ENCODE data around the gene SSB. TPM values are rescaled to one million over a fixed set of nuclear protein-coding genes. Genes with fewer than 3 reads are reported as not detected.
"Not testable (repeated sequence)": the region's sequence is repeated elsewhere in the genome, so short reads cannot be mapped to it uniquely, and the experiment has no call there.

SSB gene
- total and polyA plus RNA-seq, 4 donors = 29.9 to 61.4 (median 42.2) TPM

- Histone ChIP-seq H3K4me3 (ENCODE audit: low read depth in 1 of 3, low read length in 3 of 3) (no peak overlapping the region), H3K9me3 (ENCODE audit: control insufficient read depth in 4 of 4, low read length in 3 of 4) (no peaks in the 10 kb centered on the region), H3K36me3 (ENCODE audit: control insufficient read depth in 4 of 4, insufficient read depth in 3 of 4, low read depth in 1 of 4, low read length in 3 of 4) (no peaks in the 10 kb centered on the region), H3K27me3 (ENCODE audit: control insufficient read depth in 4 of 4, insufficient read depth in 4 of 4, low read length in 3 of 4) (no peaks in the 10 kb centered on the region), H3K4me1 (ENCODE audit: control insufficient read depth in 4 of 4, insufficient read depth in 4 of 4, low read length in 3 of 4) (peaks cover 1 to 14% (median 10%) of the 10 kb centered on the region in 4 donors), H3K9ac (ENCODE audit: low read depth in 1 of 2, low read length in 2 of 2) (no peak overlapping the region), H3K27ac (ENCODE audit: low read depth in 1 of 2, low read length in 2 of 2) (no peak overlapping the region)
- no peak for DNase-seq (ENCODE audit: low spot score)
- no peak for TF ChIP-seq RXRA (IDR thresholded peaks at IDR 0.05)
- no peak for TF ChIP-seq REST (IDR thresholded peaks at IDR 0.05)
- no peak for TF ChIP-seq ZBTB33 (IDR thresholded peaks at IDR 0.05)
- TF ChIP-seq SP1 (IDR thresholded peaks at IDR 0.05) = no peak
- TF ChIP-seq FOXA1 (IDR thresholded peaks at IDR 0.05) = no peak
- no peak for TF ChIP-seq HNF4A (conservative IDR thresholded peaks at IDR 0.05)
- no peak for TF ChIP-seq FOXA2 (IDR thresholded peaks at IDR 0.05)
- no peak for TF ChIP-seq RAD21 (IDR thresholded peaks at IDR 0.05)
- TF ChIP-seq HNF4G (IDR thresholded peaks at IDR 0.05) = no peak
- TF ChIP-seq JUND (IDR thresholded peaks at IDR 0.05) = no peak
- TF ChIP-seq TAF1 (conservative IDR thresholded peaks at IDR 0.05) = no peak
- 69% methylated on average over 7 of the region's 7 CpGs for WGBS
These were observed 38.7 kb upstream of the SSB start for GRCh38 chr2:169759987-169760386.

- H3K27me3 ChIP-seq (ENCODE audit: control insufficient read depth in 4 of 4, insufficient read depth in 4 of 4, low read length in 3 of 4); H3K9ac ChIP-seq (ENCODE audit: low read depth in 1 of 2, low read length in 2 of 2); H3K27ac ChIP-seq (ENCODE audit: low read depth in 1 of 2, low read length in 2 of 2); H3K4me3 ChIP-seq (ENCODE audit: low read depth in 1 of 3, low read length in 3 of 3); DNase-seq (ENCODE audit: low spot score); H3K9me3 ChIP-seq (ENCODE audit: control insufficient read depth in 4 of 4, low read length in 3 of 4); H3K36me3 ChIP-seq (ENCODE audit: control insufficient read depth in 4 of 4, insufficient read depth in 3 of 4, low read depth in 1 of 4, low read length in 3 of 4): not testable (repeated sequence)
- WGBS = 90% methylated on average over 3 of the region's 3 CpGs
- H3K4me1 ChIP-seq (ENCODE audit: control insufficient read depth in 4 of 4, insufficient read depth in 4 of 4, low read length in 3 of 4) = peaks cover 1 to 14% (median 10%) of the 10 kb centered on the region in 4 donors
These were observed 37.9 kb upstream of the SSB start for GRCh38 chr2:169760798-169761197.

GRCh38 chr2:169761251-169761969 lies 37.3 kb upstream of the SSB start:
- Histone ChIP-seq H3K36me3 (ENCODE audit: control insufficient read depth in 4 of 4, insufficient read depth in 3 of 4, low read depth in 1 of 4, low read length in 3 of 4) (no peaks in the 10 kb centered on the region), H3K27ac (ENCODE audit: low read depth in 1 of 2, low read length in 2 of 2) (peak overlapping the region; percentile 25 to 81), H3K27me3 (ENCODE audit: control insufficient read depth in 4 of 4, insufficient read depth in 4 of 4, low read length in 3 of 4) (no peaks in the 10 kb centered on the region), H3K4me3 (ENCODE audit: low read depth in 1 of 3, low read length in 3 of 3) (no peak overlapping the region), H3K4me1 (ENCODE audit: control insufficient read depth in 4 of 4, insufficient read depth in 4 of 4, low read length in 3 of 4) (peaks cover 1 to 14% (median 10%) of the 10 kb centered on the region in 4 donors), H3K9me3 (ENCODE audit: control insufficient read depth in 4 of 4, low read length in 3 of 4) (no peaks in the 10 kb centered on the region), H3K9ac (ENCODE audit: low read depth in 1 of 2, low read length in 2 of 2) (peak overlapping the region in 1 of 2 donors; percentile 34)
- no peak for DNase-seq (ENCODE audit: low spot score)
- WGBS = 65% methylated on average over 9 of the region's 9 CpGs
- TF ChIP-seq FOXA1 (IDR thresholded peaks at IDR 0.05) (no peak), EGR1 (IDR thresholded peaks at IDR 0.05; ENCODE audit: low read depth in 2 of 2) (no peak), REST (IDR thresholded peaks at IDR 0.05) (peak; percentile 86), ZBTB33 (IDR thresholded peaks at IDR 0.05) (peak; percentile 65), FOXA2 (IDR thresholded peaks at IDR 0.05) (peak; percentile 17), CTCF (IDR thresholded peaks at IDR 0.05; ENCODE audit: low read depth, low read length, missing input control) (no peak), TAF1 (conservative IDR thresholded peaks at IDR 0.05) (no peak)

Data from liver (tissue), 9 donors.